Colonic mucosa (tissue), 4 donors: Measurements from ENCODE around the gene FBXL13. TPM values are rescaled to one million over a fixed set of nuclear protein-coding genes. Genes with fewer than 3 reads are reported as not detected.
"Not testable (repeated sequence)": the region's sequence is repeated elsewhere in the genome, so short reads cannot be mapped to it uniquely, and the experiment has no call there.

ENCODE experiments used
- DNase-seq: peaks from one replicate; pipeline ENCODE4 v3.0.0-alpha.2; 2020
- H3K27ac ChIP-seq: fragments of 200-600 bp; one replicate; pipeline ENCODE4 v1.8.0; 2021
- H3K27me3 ChIP-seq: fragments of 200-600 bp; one replicate; pipeline ENCODE4 v1.8.0; 2021
- H3K36me3 ChIP-seq: fragments of 200-600 bp; one replicate; pipeline ENCODE4 v1.8.0; 2021
- H3K4me1 ChIP-seq: fragments of 200-600 bp; one replicate; pipeline ENCODE4 v1.8.0; 2021; ENCODE audit warnings: mild to moderate bottlenecking
- H3K4me3 ChIP-seq: fragments of 200-600 bp; one replicate; pipeline ENCODE4 v1.8.0; 2021
- H3K9ac ChIP-seq, 2 donors: one replicate each; pipeline ENCODE4 v1.7.0; 2013; ENCODE audit warnings: control low read depth in 2 of 2, low read depth in 2 of 2, low read length in 2 of 2
- H3K9me3 ChIP-seq: fragments of 200-600 bp; one replicate; pipeline ENCODE4 v1.8.0; 2021
- intact Hi-C: fragments of 100-400 bp; cut with DNase I; formaldehyde crosslinking; loops from one replicate; pipeline ENCODE4 v1.14.1; 2022
- total RNA-seq, 2 donors: library from RNA; stranded (reverse); fragmentation: NEBNext Ultra II Directional in 1 of 2; extraction: Animal tissue kit (Norgen Biotek cat#: 25700) in 1 of 2; gene quantifications; one replicate each; pipeline ENCODE4 v1.2.1, GENCODE V29; 2021
- TF ChIP-seq, protein P1 (sequence below): fragments of 200-600 bp; IDR thresholded peaks from one replicate; pipeline ENCODE4 v1.8.0; 2022; ENCODE audit warnings: antibody characterized with exemption, mild to moderate bottlenecking
- donor health status: healthy.
- donor health status: DM: no; HTN: no; CAD: no.
- donor health status: DM: no; HTN: no; CAD: no.

FBXL13 gene
- total RNA-seq, 2 donors from 2014 or later: 0.17 to 0.64 TPM

DNA sequence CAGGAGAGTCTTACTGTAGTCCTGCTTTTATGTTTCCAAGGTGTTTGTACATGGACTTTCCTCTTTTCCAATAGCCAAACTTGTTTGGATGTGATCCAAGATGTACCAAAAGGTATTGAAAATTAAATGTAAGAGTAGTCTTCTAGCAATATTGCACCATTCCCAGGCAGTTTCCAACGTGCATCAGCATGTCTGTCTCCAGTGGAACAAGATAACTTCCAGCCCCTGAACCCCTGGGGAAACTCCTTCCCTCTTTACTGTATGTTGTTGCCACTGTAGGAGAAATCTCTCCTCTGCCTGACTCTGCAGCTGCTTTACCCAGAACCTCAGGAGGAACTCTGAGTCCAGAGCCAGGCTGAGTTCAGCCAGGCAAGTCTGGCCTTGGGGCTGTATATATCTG is 18.8 kb upstream of the FBXL13 start:
- Histone ChIP-seq H3K4me3 (no peak overlapping the region), H3K4me1 (no peaks in the 10 kb centered on the region), H3K9me3 (no peaks in the 10 kb centered on the region), H3K27me3 (no peaks in the 10 kb centered on the region), H3K36me3 (no peaks in the 10 kb centered on the region), H3K27ac (no peak overlapping the region), H3K9ac (no peak overlapping the region)
- TF ChIP-seq, protein P1, sequence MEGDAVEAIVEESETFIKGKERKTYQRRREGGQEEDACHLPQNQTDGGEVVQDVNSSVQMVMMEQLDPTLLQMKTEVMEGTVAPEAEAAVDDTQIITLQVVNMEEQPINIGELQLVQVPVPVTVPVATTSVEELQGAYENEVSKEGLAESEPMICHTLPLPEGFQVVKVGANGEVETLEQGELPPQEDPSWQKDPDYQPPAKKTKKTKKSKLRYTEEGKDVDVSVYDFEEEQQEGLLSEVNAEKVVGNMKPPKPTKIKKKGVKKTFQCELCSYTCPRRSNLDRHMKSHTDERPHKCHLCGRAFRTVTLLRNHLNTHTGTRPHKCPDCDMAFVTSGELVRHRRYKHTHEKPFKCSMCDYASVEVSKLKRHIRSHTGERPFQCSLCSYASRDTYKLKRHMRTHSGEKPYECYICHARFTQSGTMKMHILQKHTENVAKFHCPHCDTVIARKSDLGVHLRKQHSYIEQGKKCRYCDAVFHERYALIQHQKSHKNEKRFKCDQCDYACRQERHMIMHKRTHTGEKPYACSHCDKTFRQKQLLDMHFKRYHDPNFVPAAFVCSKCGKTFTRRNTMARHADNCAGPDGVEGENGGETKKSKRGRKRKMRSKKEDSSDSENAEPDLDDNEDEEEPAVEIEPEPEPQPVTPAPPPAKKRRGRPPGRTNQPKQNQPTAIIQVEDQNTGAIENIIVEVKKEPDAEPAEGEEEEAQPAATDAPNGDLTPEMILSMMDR: no peak
- DNase-seq: no peak
- intact Hi-C loops: no loop called here

DNA sequence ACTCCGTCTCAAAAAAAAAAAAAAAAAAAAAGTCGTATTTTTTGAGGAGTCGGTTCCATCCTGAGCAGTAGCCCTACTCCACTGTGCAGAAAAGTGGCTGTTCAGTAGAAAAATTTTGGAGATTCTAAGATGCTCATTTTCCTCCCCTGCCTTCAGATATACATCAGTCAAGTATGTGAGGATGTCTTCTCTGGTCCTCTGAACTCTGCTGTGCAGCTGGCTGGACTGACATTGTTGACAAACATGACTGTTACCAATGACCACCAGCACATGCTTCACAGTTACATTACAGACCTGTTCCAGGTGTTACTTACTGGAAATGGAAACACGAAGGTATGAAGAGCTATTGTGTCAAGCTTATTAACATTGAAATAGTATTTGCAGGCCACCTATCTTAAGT is 17.7 kb upstream of the FBXL13 start:
- H3K4me1 ChIP-seq, H3K27ac ChIP-seq, H3K36me3 ChIP-seq, intact Hi-C loops, DNase-seq, H3K4me3 ChIP-seq, H3K9ac ChIP-seq, H3K9me3 ChIP-seq, H3K27me3 ChIP-seq: not testable (repeated sequence)

DNA sequence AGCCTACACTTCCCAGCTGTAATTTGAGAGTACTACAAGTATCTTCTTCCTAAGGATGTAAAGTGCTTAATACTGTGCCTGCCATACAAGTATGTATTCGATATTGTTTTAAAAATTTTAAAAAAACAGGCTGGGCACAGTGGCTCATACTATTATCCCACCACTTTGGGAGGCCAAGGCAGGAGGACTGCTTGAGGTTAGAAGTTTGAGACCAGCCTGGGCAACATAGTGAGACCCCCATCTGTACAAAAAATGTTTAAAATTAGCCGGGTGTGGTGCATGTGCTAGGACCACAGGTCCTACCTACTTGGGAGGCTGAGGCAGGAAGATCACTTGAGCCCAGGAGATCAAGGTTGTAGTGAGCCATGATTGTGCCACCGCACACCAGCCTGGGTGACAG is 8.6 kb upstream of the FBXL13 start:
- TF ChIP-seq, protein P1: no peak
- no peak overlapping the region for H3K27ac ChIP-seq
- no peak for DNase-seq

DNA sequence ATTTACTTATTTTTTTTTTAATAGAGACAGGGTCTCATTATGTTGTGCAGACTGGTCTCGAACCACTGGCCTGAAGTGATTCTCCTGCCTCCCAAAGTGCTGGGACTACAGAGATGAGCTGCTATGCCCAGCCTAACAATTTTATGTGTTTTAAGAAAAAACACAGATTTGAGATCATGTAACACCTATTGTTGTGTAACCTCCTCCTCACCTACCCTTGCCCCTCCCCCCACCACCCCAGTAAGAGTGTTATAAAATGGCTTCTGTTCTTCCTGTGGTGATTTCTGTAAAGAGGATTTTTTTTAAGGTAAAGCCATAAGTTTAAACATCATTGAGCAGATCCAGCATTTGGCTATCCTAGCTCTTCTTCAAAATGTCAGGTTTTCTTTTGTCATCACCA is 7.9 kb upstream of the FBXL13 start:
- intact Hi-C loops: no loop called here
- no peaks in the 10 kb centered on the region for H3K27me3 ChIP-seq
- H3K9ac ChIP-seq: no peak overlapping the region
- no peak overlapping the region for H3K4me3 ChIP-seq
- no peaks in the 10 kb centered on the region for H3K9me3 ChIP-seq
- H3K27ac ChIP-seq: no peak overlapping the region
- no peak for DNase-seq
- peaks cover 5% of the 10 kb centered on the region for H3K36me3 ChIP-seq
- H3K4me1 ChIP-seq: no peaks in the 10 kb centered on the region
- TF ChIP-seq, protein P1: no peak

More for the DNA sequence above, 8.6 kb upstream of the FBXL13 start:
- no peak overlapping the region for H3K9ac ChIP-seq
- intact Hi-C loops: no loop called here
- H3K36me3 ChIP-seq: peaks cover 5% of the 10 kb centered on the region
- no peaks in the 10 kb centered on the region for H3K9me3 ChIP-seq
- no peaks in the 10 kb centered on the region for H3K4me1 ChIP-seq
- no peaks in the 10 kb centered on the region for H3K27me3 ChIP-seq
- no peak overlapping the region for H3K4me3 ChIP-seq

- Histone ChIP-seq H3K27me3 (no peaks in the 10 kb centered on the region), H3K9ac (no peak overlapping the region), H3K4me1 (peaks cover 3% of the 10 kb centered on the region), H3K27ac (no peak overlapping the region), H3K4me3 (no peak overlapping the region), H3K36me3 (peaks cover 5% of the 10 kb centered on the region), H3K9me3 (no peaks in the 10 kb centered on the region)
- TF ChIP-seq, protein P1: no peak
- DNase-seq: no peak
- intact Hi-C loops: no loop called here
Observed at GRCh38 chr7:103080923-103081322, 6.3 kb upstream of the FBXL13 start.

GRCh38 chr7:103079836-103080235 is 5.2 kb upstream of the FBXL13 start:
- intact Hi-C loops: no loop called here
- H3K9me3 ChIP-seq: no peaks in the 10 kb centered on the region
- H3K4me3 ChIP-seq: no peak overlapping the region
- H3K9ac ChIP-seq: no peak overlapping the region
- no peaks in the 10 kb centered on the region for H3K27me3 ChIP-seq
- TF ChIP-seq, protein P1: no peak
- peaks cover 3% of the 10 kb centered on the region for H3K4me1 ChIP-seq
- no peak for DNase-seq
- peaks cover 5% of the 10 kb centered on the region for H3K36me3 ChIP-seq
- no peak overlapping the region for H3K27ac ChIP-seq

DNA sequence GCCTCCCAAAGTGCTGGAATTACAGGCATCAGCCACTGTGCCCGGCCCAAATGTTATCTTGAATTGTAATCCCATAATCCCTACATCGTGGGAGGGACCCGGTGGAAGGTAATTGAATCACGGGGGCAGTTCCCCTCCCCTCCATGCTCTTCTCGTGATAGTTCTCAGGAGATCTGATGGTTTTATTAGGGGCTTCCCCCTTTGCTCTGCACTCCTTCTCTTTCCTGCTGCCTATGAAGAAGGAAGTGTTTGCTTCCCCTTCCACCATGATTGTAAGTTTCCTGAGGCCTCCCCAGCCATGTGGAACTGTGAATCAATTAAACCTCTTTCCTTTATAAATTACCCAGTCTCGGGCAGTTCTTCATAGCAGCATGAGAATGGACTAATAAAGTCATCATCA is 3.6 kb upstream of the FBXL13 start:
- H3K27me3 ChIP-seq, H3K4me1 ChIP-seq, H3K36me3 ChIP-seq, DNase-seq, H3K9me3 ChIP-seq, H3K4me3 ChIP-seq, H3K9ac ChIP-seq, intact Hi-C loops, H3K27ac ChIP-seq: not testable (repeated sequence)
